Lower leg skin (tissue), 3 donors: ENCODE results near the gene S100A16.
"Not testable (repeated sequence)": the region's sequence is repeated elsewhere in the genome, so short reads cannot be mapped to it uniquely, and the experiment has no call there.

Source experiments
- POLR2A ChIP-seq, 2 donors: fragments of 450-650 bp; IDR thresholded peaks; one replicate each; pipeline ENCODE4 v1.6.1; 2016 to 2017; ENCODE audit warnings: antibody characterized with exemption in 2 of 2, mild to moderate bottlenecking in 1 of 2, moderate library complexity in 1 of 2
- TF ChIP-seq, protein P1 (sequence below), 3 donors: fragments of 450-650 bp; IDR thresholded peaks; one replicate each; pipeline ENCODE4 v1.5.1; 2016; ENCODE audit warnings: antibody characterized with exemption in 3 of 3, mild to moderate bottlenecking in 3 of 3, moderate library complexity in 2 of 3

DNA sequence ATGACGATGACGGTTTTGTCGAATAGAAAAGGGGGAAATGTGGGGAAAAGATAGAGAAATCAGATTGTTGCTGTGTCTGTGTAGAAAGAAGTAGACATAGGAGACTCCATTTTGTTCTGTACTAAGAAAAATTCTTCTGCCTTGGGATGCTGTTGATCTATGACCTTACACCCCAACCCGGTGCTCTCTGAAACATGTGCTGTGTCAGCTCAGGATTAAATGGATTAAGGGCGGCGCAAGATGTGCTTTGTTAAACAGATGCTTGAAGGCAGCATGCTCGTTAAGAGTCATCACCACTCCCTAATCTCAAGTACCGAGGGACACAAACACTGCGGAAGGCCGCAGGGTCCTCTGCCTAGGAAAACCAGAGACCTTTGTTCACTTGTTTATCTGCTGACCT lies 37.4 kb downstream of the S100A16 start:
- TF ChIP-seq POLR2A (IDR thresholded peaks at IDR 0.05): not testable (repeated sequence)
- TF ChIP-seq, protein P1, sequence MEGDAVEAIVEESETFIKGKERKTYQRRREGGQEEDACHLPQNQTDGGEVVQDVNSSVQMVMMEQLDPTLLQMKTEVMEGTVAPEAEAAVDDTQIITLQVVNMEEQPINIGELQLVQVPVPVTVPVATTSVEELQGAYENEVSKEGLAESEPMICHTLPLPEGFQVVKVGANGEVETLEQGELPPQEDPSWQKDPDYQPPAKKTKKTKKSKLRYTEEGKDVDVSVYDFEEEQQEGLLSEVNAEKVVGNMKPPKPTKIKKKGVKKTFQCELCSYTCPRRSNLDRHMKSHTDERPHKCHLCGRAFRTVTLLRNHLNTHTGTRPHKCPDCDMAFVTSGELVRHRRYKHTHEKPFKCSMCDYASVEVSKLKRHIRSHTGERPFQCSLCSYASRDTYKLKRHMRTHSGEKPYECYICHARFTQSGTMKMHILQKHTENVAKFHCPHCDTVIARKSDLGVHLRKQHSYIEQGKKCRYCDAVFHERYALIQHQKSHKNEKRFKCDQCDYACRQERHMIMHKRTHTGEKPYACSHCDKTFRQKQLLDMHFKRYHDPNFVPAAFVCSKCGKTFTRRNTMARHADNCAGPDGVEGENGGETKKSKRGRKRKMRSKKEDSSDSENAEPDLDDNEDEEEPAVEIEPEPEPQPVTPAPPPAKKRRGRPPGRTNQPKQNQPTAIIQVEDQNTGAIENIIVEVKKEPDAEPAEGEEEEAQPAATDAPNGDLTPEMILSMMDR (IDR thresholded peaks at IDR 0.05): not testable (repeated sequence)
